Astrocyte (in vitro differentiated cells and primary cell): ENCODE measurements around the gene C20orf144. TPM values are rescaled to one million over a fixed set of nuclear protein-coding genes. Genes with fewer than 3 reads are reported as not detected.
A peak's percentile ranks its signal among the peaks of the same experiment; 100 is the strongest.

ENCODE experiments used
- DNase-seq: peaks from one replicate; pipeline ENCODE4 v3.0.0-alpha.2; 2010; ENCODE audit warnings: low read depth
- FAIRE-seq: peaks from 2 replicates; lab custom pipeline; 2011; peaks lifted over from hg19 to GRCh38; lab: Jason Lieb, UNC
- H2AFZ ChIP-seq: 2 replicates; pipeline ENCODE4 v1.6.0; 2012; ENCODE audit warnings: low read depth, low read length, inconsistent platforms
- H3K27ac ChIP-seq: 2 replicates; pipeline ENCODE4 v1.5.1; 2011; ENCODE audit warnings: low read depth, low read length, inconsistent platforms
- H3K27me3 ChIP-seq: 2 replicates; pipeline ENCODE4 v1.6.0; 2011; ENCODE audit warnings: low read length, inconsistent platforms; ENCODE audit not compliant: insufficient read depth
- H3K36me3 ChIP-seq: 2 replicates; pipeline ENCODE4 v1.5.1; 2011; ENCODE audit warnings: low read length, inconsistent platforms; ENCODE audit not compliant: insufficient read depth
- H3K4me1 ChIP-seq: 2 replicates; pipeline ENCODE4 v1.5.1; 2011; ENCODE audit warnings: low read length, inconsistent platforms; ENCODE audit not compliant: insufficient read depth
- H3K4me2 ChIP-seq: 2 replicates; pipeline ENCODE4 v1.6.0; 2012; ENCODE audit warnings: low read length, inconsistent platforms
- H3K4me3 ChIP-seq: 2 replicates; pipeline ENCODE4 v1.5.1; 2011; ENCODE audit warnings: low read depth, mild to moderate bottlenecking, low read length, inconsistent platforms; ENCODE audit not compliant: insufficient read depth
- H3K79me2 ChIP-seq: 2 replicates; pipeline ENCODE4 v1.6.0; 2012; ENCODE audit warnings: mild to moderate bottlenecking, low read length, inconsistent platforms; ENCODE audit not compliant: insufficient read depth
- H3K9ac ChIP-seq: 2 replicates; pipeline ENCODE4 v1.6.0; 2012; ENCODE audit warnings: mild to moderate bottlenecking, low read length, inconsistent platforms
- H3K9me3 ChIP-seq: 2 replicates; pipeline ENCODE4 v1.5.1; 2012; ENCODE audit warnings: low read depth, mild to moderate bottlenecking, low read length, inconsistent platforms; ENCODE audit not compliant: insufficient read depth
- H4K20me1 ChIP-seq: 2 replicates; pipeline ENCODE4 v1.6.0; 2012; ENCODE audit warnings: low read length, inconsistent platforms; ENCODE audit not compliant: insufficient read depth
- H3K27ac Mint-ChIP-seq: one replicate; pipeline ENCODE4 v1.8.0; 2021; ENCODE audit warnings: mild to moderate bottlenecking, mixed read lengths; ENCODE audit not compliant: unreplicated experiment
- H3K27me3 Mint-ChIP-seq: one replicate; pipeline ENCODE4 v1.8.0; 2021; ENCODE audit warnings: low read depth, mixed read lengths; ENCODE audit not compliant: unreplicated experiment
- H3K36me3 Mint-ChIP-seq: one replicate; pipeline ENCODE4 v1.8.0; 2021; ENCODE audit warnings: low read depth, mixed read lengths; ENCODE audit not compliant: unreplicated experiment
- H3K4me1 Mint-ChIP-seq: one replicate; pipeline ENCODE4 v1.8.0; 2021; ENCODE audit warnings: low read depth, mixed read lengths; ENCODE audit not compliant: unreplicated experiment
- H3K4me3 Mint-ChIP-seq: one replicate; pipeline ENCODE4 v1.8.0; 2021; ENCODE audit warnings: mild to moderate bottlenecking, moderate library complexity, mixed read lengths; ENCODE audit not compliant: unreplicated experiment
- H3K9me3 Mint-ChIP-seq: one replicate; pipeline ENCODE4 v1.8.0; 2021; ENCODE audit warnings: mild to moderate bottlenecking, mixed read lengths; ENCODE audit not compliant: unreplicated experiment
- CTCF ChIP-seq: IDR thresholded peaks from 2 replicates; pipeline ENCODE4 v1.5.1; 2011; ENCODE audit warnings: low read depth, mild to moderate bottlenecking, inconsistent platforms, low read length, moderate library complexity; ENCODE audit not compliant: insufficient read depth
- EZH2 ChIP-seq: IDR thresholded peaks from 2 replicates; pipeline ENCODE4 v1.6.1; 2012; ENCODE audit warnings: mild to moderate bottlenecking, low read length, inconsistent platforms; ENCODE audit not compliant: insufficient read depth
- total RNA-seq: library from RNA; stranded (reverse); gene quantifications from 2 replicates; pipeline ENCODE4 v1.2.1, GENCODE V29; 2021

C20orf144 gene
- total RNA-seq, 1 donor from 2014 or later = 0.16 TPM

- Mint-ChIP-seq H3K36me3 (peaks cover 6% of the 10 kb centered on the region), H3K9me3 (no peaks in the 10 kb centered on the region), H3K4me3 (peak overlapping the region; percentile 40), H3K27ac (no peak overlapping the region), H3K27me3 (peaks cover 9% of the 10 kb centered on the region), H3K4me1 (peaks cover 3% of the 10 kb centered on the region)
- Histone ChIP-seq H3K9me3 (no peaks in the 10 kb centered on the region), H3K36me3 (no peaks in the 10 kb centered on the region), H4K20me1 (peaks cover 30% of the 10 kb centered on the region), H2AFZ (no peak overlapping the region), H3K27ac (no peak overlapping the region), H3K4me3 (no peak overlapping the region), H3K79me2 (peaks cover 2% of the 10 kb centered on the region), H3K9ac (no peak overlapping the region), H3K27me3 (no peaks in the 10 kb centered on the region), H3K4me2 (no peak overlapping the region), H3K4me1 (peaks cover 29% of the 10 kb centered on the region)
- TF ChIP-seq EZH2 (no peak), CTCF (no peak)
- no peak for FAIRE-seq
- DNase-seq = no peak
These were observed 14.8 kb downstream of the C20orf144 start for GRCh38 chr20:33676652-33677645.

GRCh38 chr20:33677991-33678702 lies 16.0 kb downstream of the C20orf144 start:
- peaks cover 18% of the 10 kb centered on the region for H3K4me1 ChIP-seq
- no peak overlapping the region for H3K4me3 Mint-ChIP-seq
- H3K9ac ChIP-seq = no peak overlapping the region
- no peaks in the 10 kb centered on the region for H3K27me3 ChIP-seq
- FAIRE-seq (no peak), DNase-seq (no peak)
- no peaks in the 10 kb centered on the region for H3K4me1 Mint-ChIP-seq
- H3K36me3 ChIP-seq = no peaks in the 10 kb centered on the region
- peaks cover 9% of the 10 kb centered on the region for H3K27me3 Mint-ChIP-seq
- no peak overlapping the region for H3K27ac ChIP-seq
- H3K9me3 Mint-ChIP-seq = no peaks in the 10 kb centered on the region
- no peak overlapping the region for H3K4me3 ChIP-seq
- H3K27ac Mint-ChIP-seq = peak overlapping the region; percentile 31
- H3K79me2 ChIP-seq = no peaks in the 10 kb centered on the region
- peaks cover 3% of the 10 kb centered on the region for H3K36me3 Mint-ChIP-seq
- H2AFZ ChIP-seq = no peak overlapping the region
- no peak overlapping the region for H3K4me2 ChIP-seq
- H4K20me1 ChIP-seq = peaks cover 25% of the 10 kb centered on the region
- TF ChIP-seq EZH2 (no peak), CTCF (no peak)
- H3K9me3 ChIP-seq = no peaks in the 10 kb centered on the region
